Activated naive CD4-positive, alpha-beta T cell treated with anti-CD3 and anti-CD28 coated beads, Interleukin-2, amount 10 ng/mL, durations not matched to agents 7 days and 5 days (primary cell): ENCODE results near the gene PPBP.
"Not testable (repeated sequence)": the region's sequence is repeated elsewhere in the genome, so short reads cannot be mapped to it uniquely, and the experiment has no call there.

Source experiments
- CTCF ChIA-PET: fragments of 350-600 bp; sonication (Branson Sonifier 250); formaldehyde crosslinking; loops from one replicate; lab custom pipeline; 2021; ENCODE audit warnings: antibody characterized with exemption; lab: Charles Lee
- DNase-seq: peaks from one replicate; pipeline ENCODE4 v3.0.0-alpha.2; 2020
- H3K27ac Mint-ChIP-seq: one replicate; pipeline ENCODE4 v1.8.0; 2021; ENCODE audit warnings: mild to moderate bottlenecking, moderate library complexity, mixed read lengths
- H3K27me3 Mint-ChIP-seq: one replicate; pipeline ENCODE4 v1.8.0; 2021; ENCODE audit warnings: mild to moderate bottlenecking, mixed read lengths
- H3K36me3 Mint-ChIP-seq: one replicate; pipeline ENCODE4 v1.8.0; 2021; ENCODE audit warnings: mixed read lengths
- H3K4me1 Mint-ChIP-seq: one replicate; pipeline ENCODE4 v1.8.0; 2021; ENCODE audit warnings: mixed read lengths
- H3K4me3 Mint-ChIP-seq: one replicate; pipeline ENCODE4 v1.8.0; 2021; ENCODE audit warnings: mild to moderate bottlenecking, moderate library complexity, mixed read lengths
- H3K9me3 Mint-ChIP-seq: one replicate; pipeline ENCODE4 v1.8.0; 2021; ENCODE audit warnings: mixed read lengths

The PPBP gene

GRCh38 chr4:73984736-73985527 lies 3.1 kb downstream of the PPBP start:
- no peaks in the 10 kb centered on the region for H3K9me3 Mint-ChIP-seq
- H3K4me1 Mint-ChIP-seq: no peaks in the 10 kb centered on the region
- H3K27ac Mint-ChIP-seq: no peak overlapping the region
- H3K36me3 Mint-ChIP-seq: no peaks in the 10 kb centered on the region
- H3K4me3 Mint-ChIP-seq: no peak overlapping the region
- CTCF ChIA-PET: no interaction called here
- peaks cover 6% of the 10 kb centered on the region for H3K27me3 Mint-ChIP-seq
- no peak for DNase-seq

GRCh38 chr4:73981175-73981574 lies 6.8 kb downstream of the PPBP start:
- H3K4me1 Mint-ChIP-seq, H3K27me3 Mint-ChIP-seq, CTCF ChIA-PET, H3K27ac Mint-ChIP-seq, H3K36me3 Mint-ChIP-seq, H3K9me3 Mint-ChIP-seq, H3K4me3 Mint-ChIP-seq, DNase-seq: not testable (repeated sequence)

GRCh38 chr4:73979407-73979957 lies 8.5 kb downstream of the PPBP start:
- Mint-ChIP-seq H3K27me3 (peaks cover 4% of the 10 kb centered on the region), H3K36me3 (no peaks in the 10 kb centered on the region), H3K27ac (no peak overlapping the region), H3K4me3 (no peak overlapping the region), H3K4me1 (no peaks in the 10 kb centered on the region), H3K9me3 (no peaks in the 10 kb centered on the region)
- DNase-seq: no peak
- CTCF ChIA-PET: no interaction called here

GRCh38 chr4:73978886-73979285 lies 9.1 kb downstream of the PPBP start:
- Mint-ChIP-seq H3K4me3 (no peak overlapping the region), H3K4me1 (no peaks in the 10 kb centered on the region), H3K36me3 (no peaks in the 10 kb centered on the region), H3K27me3 (peaks cover 4% of the 10 kb centered on the region), H3K27ac (no peak overlapping the region), H3K9me3 (no peaks in the 10 kb centered on the region)
- no peak for DNase-seq
- CTCF ChIA-PET: no interaction called here

- no peak overlapping the region for H3K4me3 Mint-ChIP-seq
- H3K27me3 Mint-ChIP-seq: peaks cover 4% of the 10 kb centered on the region
- H3K27ac Mint-ChIP-seq: no peak overlapping the region
- H3K9me3 Mint-ChIP-seq: peaks cover 2% of the 10 kb centered on the region
- DNase-seq: no peak
- H3K36me3 Mint-ChIP-seq: no peaks in the 10 kb centered on the region
- CTCF ChIA-PET: no interaction called here
- no peaks in the 10 kb centered on the region for H3K4me1 Mint-ChIP-seq
Observed at GRCh38 chr4:73976716-73977115, 11.3 kb downstream of the PPBP start.

- DNase-seq: no peak
- Mint-ChIP-seq H3K27ac (no peak overlapping the region), H3K36me3 (no peaks in the 10 kb centered on the region), H3K9me3 (peaks cover 2% of the 10 kb centered on the region), H3K4me3 (no peak overlapping the region), H3K4me1 (no peaks in the 10 kb centered on the region), H3K27me3 (peaks cover 1% of the 10 kb centered on the region)
- CTCF ChIA-PET: no interaction called here
Observed at GRCh38 chr4:73976217-73976616, 11.8 kb downstream of the PPBP start.

- no peak overlapping the region for H3K4me3 Mint-ChIP-seq
- H3K27ac Mint-ChIP-seq: no peak overlapping the region
- no peaks in the 10 kb centered on the region for H3K4me1 Mint-ChIP-seq
- H3K9me3 Mint-ChIP-seq: peaks cover 7% of the 10 kb centered on the region
- no peaks in the 10 kb centered on the region for H3K36me3 Mint-ChIP-seq
- CTCF ChIA-PET: no interaction called here
- H3K27me3 Mint-ChIP-seq: no peaks in the 10 kb centered on the region
- DNase-seq: no peak
Observed at GRCh38 chr4:73974352-73974751, 13.6 kb downstream of the PPBP start.

GRCh38 chr4:73970945-73971344 lies 17.0 kb downstream of the PPBP start:
- Mint-ChIP-seq H3K36me3 (no peaks in the 10 kb centered on the region), H3K27ac (no peak overlapping the region), H3K4me1 (no peaks in the 10 kb centered on the region), H3K4me3 (no peak overlapping the region), H3K9me3 (peaks cover 7% of the 10 kb centered on the region), H3K27me3 (no peaks in the 10 kb centered on the region)
- CTCF ChIA-PET: no interaction called here
- DNase-seq: no peak

- no peak for DNase-seq
- Mint-ChIP-seq H3K4me3 (no peak overlapping the region), H3K27me3 (no peaks in the 10 kb centered on the region), H3K4me1 (no peaks in the 10 kb centered on the region), H3K36me3 (no peaks in the 10 kb centered on the region), H3K9me3 (peaks cover 7% of the 10 kb centered on the region), H3K27ac (no peak overlapping the region)
- CTCF ChIA-PET: no interaction called here
Observed at GRCh38 chr4:73970011-73970410, 18.0 kb downstream of the PPBP start.

- Mint-ChIP-seq H3K36me3 (no peaks in the 10 kb centered on the region), H3K27me3 (no peaks in the 10 kb centered on the region), H3K4me1 (no peaks in the 10 kb centered on the region), H3K9me3 (peaks cover 7% of the 10 kb centered on the region), H3K4me3 (no peak overlapping the region), H3K27ac (no peak overlapping the region)
- CTCF ChIA-PET: no interaction called here
- no peak for DNase-seq
Observed at GRCh38 chr4:73967866-73968265, 20.1 kb downstream of the PPBP start.

GRCh38 chr4:73964862-73965611 lies 23.0 kb downstream of the PPBP start:
- Mint-ChIP-seq H3K4me1 (no peaks in the 10 kb centered on the region), H3K27me3 (no peaks in the 10 kb centered on the region), H3K36me3 (no peaks in the 10 kb centered on the region), H3K9me3 (peaks cover 7% of the 10 kb centered on the region), H3K27ac (no peak overlapping the region), H3K4me3 (no peak overlapping the region)
- no peak for DNase-seq
- CTCF ChIA-PET: no interaction called here

GRCh38 chr4:73962724-73963123 lies 25.3 kb downstream of the PPBP start:
- CTCF ChIA-PET: no interaction called here
- no peak for DNase-seq
- Mint-ChIP-seq H3K27me3 (no peaks in the 10 kb centered on the region), H3K4me1 (no peaks in the 10 kb centered on the region), H3K9me3 (peaks cover 10% of the 10 kb centered on the region), H3K4me3 (no peak overlapping the region), H3K36me3 (no peaks in the 10 kb centered on the region), H3K27ac (no peak overlapping the region)

- CTCF ChIA-PET: not testable (repeated sequence)
- peaks cover 14% of the 10 kb centered on the region for H3K9me3 Mint-ChIP-seq
Observed at GRCh38 chr4:73959041-73959440, 28.9 kb downstream of the PPBP start.

GRCh38 chr4:73952352-73952751 lies 35.6 kb downstream of the PPBP start:
- H3K9me3 Mint-ChIP-seq: peaks cover 4% of the 10 kb centered on the region
- H3K4me3 Mint-ChIP-seq: no peak overlapping the region
- CTCF ChIA-PET: no interaction called here
- no peaks in the 10 kb centered on the region for H3K36me3 Mint-ChIP-seq
- no peak overlapping the region for H3K27ac Mint-ChIP-seq
- no peak for DNase-seq
- H3K4me1 Mint-ChIP-seq: no peaks in the 10 kb centered on the region
- no peaks in the 10 kb centered on the region for H3K27me3 Mint-ChIP-seq

More at GRCh38 chr4:73959041-73959440, 28.9 kb downstream of the PPBP start:
- not testable (repeated sequence) for H3K4me3 Mint-ChIP-seq, DNase-seq, H3K27ac Mint-ChIP-seq, H3K27me3 Mint-ChIP-seq, H3K4me1 Mint-ChIP-seq, H3K36me3 Mint-ChIP-seq
